Stimulated activated CD4-positive, alpha-beta T cell treated with anti-CD3 and anti-CD28 coated beads, Interleukin-15, amount 100 ng/mL, for 1 hour (primary cell): ENCODE measurements around the gene KRTAP10-6.
A peak's percentile ranks its signal among the peaks of the same experiment; 100 is the strongest.
"Not testable (repeated sequence)": the region's sequence is repeated elsewhere in the genome, so short reads cannot be mapped to it uniquely, and the experiment has no call there.

Experiments
- DNase-seq, 2 donors: peaks; one replicate each; pipeline ENCODE4 v3.0.0-alpha.2; 2020; ENCODE audit warnings: low read depth in 1 of 2, low spot score in 1 of 2

KRTAP10-6 gene, protein sequence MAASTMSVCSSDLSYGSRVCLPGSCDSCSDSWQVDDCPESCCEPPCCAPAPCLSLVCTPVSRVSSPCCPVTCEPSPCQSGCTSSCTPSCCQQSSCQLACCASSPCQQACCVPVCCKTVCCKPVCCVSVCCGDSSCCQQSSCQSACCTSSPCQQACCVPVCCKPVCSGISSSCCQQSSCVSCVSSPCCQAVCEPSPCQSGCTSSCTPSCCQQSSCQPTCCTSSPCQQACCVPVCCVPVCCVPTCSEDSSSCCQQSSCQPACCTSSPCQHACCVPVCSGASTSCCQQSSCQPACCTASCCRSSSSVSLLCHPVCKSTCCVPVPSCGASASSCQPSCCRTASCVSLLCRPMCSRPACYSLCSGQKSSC

DNA sequence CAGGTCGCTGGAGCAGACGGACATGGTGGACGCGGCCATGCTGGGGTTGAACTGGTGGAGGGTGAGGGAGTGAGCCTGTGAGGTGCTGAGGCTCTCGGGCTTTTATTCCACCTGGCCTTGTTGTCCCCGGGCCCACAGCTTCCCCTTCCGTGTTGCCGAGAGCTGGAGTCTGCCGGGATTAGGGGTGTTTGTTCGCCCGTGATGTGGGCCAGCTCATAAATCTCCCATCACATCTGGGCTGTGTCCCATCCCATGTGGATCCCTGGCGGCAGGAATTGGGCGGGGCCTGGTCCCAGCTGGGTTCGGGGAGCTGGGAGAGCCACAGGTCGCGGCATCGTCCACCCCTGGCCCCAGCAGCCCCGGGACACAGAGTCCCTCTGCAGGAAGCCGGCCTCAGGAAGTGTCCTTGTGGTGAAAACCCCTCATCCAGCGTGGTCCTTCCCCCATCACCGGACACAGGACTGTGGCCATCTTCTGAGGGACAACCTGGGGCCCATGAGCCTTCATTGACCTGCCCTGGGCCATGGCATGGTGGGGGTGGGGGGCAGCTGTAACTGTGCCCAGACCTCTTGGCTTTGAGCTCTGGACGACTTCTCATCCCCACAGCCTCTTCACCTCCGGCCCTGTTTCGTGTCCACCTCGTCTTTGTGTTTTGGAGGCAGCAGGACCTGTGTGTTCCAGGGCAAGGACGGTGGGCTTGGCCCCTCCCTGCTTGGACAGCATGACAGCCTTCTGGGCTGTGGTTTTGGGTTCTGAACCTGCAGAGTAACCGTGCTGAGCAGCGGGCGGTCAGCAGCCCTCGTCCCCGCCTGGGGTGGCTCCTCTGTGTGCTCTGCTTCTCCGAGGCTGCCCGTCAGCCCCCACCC, at the start of gene KRTAP10-6:
KRTAP10-6 (minus strand) TSS at position 60 of the 866 bp plus-strand sequence; CDS start at position 39, 21 bp downstream.
- DNase-seq, result no peak

- no peak for DNase-seq
Observed at GRCh38 chr21:44640761-44641160, 48.5 kb upstream of the KRTAP10-6 start.

DNA sequence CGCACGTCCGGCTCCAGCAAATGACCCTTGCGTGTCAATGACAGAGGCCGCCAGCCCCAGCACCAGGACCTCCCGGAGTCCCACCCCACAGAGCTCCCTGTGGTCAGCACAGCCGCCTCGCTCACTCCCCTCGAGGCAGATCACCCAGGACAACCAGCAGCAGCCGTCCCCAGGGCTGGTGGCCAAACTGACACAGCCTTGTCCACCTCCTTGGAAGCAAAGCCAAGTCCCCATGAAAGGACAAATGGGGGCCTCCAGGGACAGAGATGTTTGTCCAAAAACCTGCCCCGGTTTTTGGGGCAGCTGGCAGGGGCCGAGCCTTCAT, 47.0 kb upstream of the KRTAP10-6 start:
- no peak for DNase-seq

DNA sequence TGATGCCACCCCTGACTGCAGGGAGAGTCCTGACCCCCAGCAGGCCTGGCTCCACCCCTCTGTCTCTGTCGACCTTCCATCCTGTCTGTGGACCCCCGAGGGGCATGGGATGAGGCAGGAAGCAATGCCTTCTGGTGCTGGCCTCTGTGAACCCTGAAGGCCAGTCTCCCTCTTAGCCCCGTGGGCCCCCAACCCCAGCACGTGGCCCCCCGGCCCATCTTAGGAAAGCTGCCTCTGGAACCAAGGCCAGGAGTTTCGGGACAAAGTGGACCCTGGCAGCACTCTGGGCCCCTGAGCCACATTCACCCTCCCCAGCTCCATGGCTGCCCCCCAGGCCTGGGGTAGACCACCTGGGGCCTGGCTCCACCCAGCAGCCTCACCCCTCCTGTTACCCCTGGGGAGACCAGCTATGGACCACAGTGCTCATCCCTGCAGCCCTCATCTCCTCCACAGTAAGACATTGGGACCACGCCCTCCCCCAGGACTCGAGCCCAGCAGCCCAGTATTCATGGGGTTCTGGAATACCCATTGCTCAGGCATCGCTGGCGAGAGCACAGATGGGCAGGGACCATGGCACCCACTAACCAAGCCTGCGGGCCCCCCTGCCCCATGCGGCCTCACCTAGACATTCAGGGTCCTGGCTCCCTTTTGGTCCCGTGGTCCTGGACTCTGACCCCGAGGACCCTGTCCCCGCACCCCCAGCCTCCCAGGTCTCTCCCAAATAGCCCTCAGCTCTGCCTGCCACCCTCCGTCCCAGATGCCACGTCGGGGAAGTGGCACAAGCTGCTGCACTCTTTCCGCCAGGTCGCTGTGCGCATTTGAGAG, 46.4 kb upstream of the KRTAP10-6 start:
- not testable (repeated sequence) for DNase-seq

GRCh38 chr21:44637851-44638348, 45.6 kb upstream of the KRTAP10-6 start:
- not testable (repeated sequence) for DNase-seq

GRCh38 chr21:44637018-44637850, 44.9 kb upstream of the KRTAP10-6 start, which contains the start of gene KRTAP10-10:
KRTAP10-10 (plus strand) TSS chr21:44637356; CDS start chr21:44637418, 62 bp downstream.
- no peak for DNase-seq

GRCh38 chr21:44636209-44637017, 44.1 kb upstream of the KRTAP10-6 start:
- DNase-seq, result no peak

GRCh38 chr21:44632067-44632466, 39.8 kb upstream of the KRTAP10-6 start:
- DNase-seq, result no peak

DNA sequence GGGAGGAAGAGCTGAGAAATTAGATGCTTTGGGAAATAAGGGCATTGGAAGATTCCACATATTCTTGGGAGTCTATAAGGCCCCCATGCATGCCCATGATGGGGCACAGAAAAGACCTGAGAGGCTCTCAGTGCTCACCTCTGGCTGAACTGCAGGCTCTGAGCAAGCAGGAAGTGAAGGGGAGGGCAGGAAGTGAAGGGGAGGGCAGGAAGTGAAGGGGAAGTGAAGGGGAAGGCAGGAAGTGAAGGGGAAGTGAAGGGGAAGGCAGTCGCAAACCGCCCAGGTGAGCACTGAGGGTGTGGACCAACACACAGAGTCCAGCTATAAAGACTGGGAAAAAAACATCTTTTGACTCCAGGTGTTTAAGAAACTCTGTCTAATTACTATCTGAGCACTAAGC, 38.1 kb upstream of the KRTAP10-6 start:
- no peak for DNase-seq

DNA sequence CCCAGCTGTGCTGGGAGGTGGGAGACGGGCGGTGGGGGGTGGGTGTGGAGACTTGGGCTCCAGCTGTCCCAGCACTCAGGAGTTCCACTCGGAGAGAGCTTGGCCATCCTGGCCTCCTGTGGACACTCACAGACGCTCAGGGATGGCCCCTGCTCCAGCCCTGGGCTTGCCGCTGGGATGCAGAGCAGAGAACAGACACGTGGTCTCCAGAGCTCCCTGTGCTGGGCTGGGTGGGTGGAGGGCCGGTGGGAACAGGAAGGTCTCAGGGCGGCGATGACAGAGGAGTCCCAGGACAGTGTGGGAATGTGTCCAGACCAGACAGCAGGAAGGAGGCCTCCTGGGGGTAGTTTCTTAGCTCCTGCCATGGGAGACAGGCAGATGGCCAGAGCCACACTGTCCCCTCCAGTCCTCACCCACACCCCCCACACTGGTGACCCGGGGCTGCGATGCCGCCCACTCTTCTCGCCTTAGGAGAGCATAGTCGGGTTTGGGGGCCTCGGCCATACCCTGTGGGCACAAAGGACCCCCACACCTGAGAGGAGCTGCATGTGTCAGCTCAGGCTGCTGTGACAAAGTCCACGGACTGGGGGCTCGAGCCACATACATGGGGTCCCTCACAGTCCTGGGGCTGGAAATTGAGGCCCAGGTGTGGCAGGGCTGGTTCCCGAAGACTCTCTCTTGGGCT, 36.5 kb upstream of the KRTAP10-6 start:
- DNase-seq, result no peak

GRCh38 chr21:44627831-44628233, 35.5 kb upstream of the KRTAP10-6 start:
- DNase-seq, result not testable (repeated sequence)

DNA sequence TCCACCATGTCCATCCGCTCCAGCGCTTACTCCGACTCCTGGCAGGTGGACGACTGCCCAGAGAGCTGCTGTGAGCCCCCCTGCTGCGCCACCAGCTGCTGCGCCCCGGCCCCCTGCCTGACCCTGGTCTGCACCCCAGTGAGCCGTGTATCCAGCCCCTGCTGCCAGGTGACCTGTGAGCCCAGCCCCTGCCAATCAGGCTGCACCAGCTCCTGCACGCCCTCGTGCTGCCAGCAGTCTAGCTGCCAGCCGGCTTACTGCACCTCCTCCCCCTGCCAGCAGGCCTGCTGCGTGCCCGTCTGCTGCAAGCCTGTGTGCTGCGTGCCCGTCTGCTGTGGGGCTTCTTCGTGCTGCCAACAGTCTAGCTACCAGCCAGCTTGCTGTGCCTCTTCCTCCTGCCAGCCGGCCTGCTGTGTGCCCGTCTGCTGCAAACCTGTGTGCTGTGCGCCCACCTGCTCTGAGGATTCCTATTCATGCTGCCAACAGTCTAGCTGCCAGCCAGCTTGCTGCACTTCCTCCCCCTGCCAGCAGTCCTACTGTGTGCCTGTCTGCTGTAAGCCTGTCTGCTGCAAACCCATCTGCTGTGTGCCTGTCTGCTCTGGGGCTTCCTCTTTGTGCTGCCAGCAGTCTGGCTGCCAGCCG, 35.0 kb upstream of the KRTAP10-6 start:
- not testable (repeated sequence) for DNase-seq

DNA sequence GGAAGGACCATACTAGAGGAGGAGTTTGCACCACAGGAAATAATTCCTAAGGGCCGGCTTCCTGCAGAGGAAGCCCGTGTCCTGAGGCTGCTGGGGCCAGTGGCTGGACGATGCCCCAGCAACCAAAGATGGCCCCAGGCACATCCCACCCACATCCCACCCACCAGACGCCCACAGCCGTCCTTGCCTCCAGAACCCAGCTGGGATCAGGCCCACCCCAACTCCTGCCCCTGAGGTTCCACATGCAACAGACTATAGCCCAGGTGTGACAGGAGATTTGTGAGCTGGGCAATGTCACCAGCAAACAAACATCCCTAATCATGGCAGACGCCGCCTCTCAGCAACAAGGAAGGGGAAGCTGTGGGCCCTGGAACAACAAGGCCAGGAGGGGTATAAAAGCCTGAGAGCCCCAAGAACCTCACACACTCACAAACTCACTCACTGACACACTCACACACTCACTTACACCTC, 34.4 kb upstream of the KRTAP10-6 start, which contains the start of gene KRTAP10-9:
KRTAP10-9 (plus strand) TSS at position 421 of the 471 bp plus-strand sequence. CDS start 79 bp downstream, outside the sequence.
- DNase-seq, result no peak

- no peak for DNase-seq
Observed at GRCh38 chr21:44626262-44626661, 34.0 kb upstream of the KRTAP10-6 start.

DNA sequence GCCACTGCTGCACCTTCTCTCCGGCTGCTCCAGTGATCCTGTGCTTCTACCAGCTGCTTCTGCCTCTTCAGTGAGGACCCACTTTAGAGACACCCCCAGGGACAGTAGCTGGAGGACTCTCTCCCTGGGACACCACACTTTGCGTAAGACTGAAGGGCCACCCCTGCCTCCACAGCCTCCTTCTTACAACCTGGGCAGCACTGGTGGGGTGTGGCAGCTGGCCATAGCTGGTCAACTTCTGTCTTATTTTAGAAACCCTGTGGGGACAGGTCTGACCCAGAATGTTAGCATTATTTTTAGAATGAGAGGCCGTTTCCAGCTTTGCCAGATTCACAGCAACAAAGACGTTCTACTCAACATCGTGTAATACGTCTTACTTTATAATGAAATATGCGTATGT, 33.5 kb upstream of the KRTAP10-6 start:
- DNase-seq, result no peak

GRCh38 chr21:44623575-44623974, 31.3 kb upstream of the KRTAP10-6 start:
- no peak for DNase-seq

- no peak for DNase-seq
Observed at GRCh38 chr21:44619886-44620285, 27.6 kb upstream of the KRTAP10-6 start.

- DNase-seq, result peak; percentile 26 to 34
Observed at GRCh38 chr21:44618909-44619308, 26.6 kb upstream of the KRTAP10-6 start.
